Thymus (tissue), 11 donors: ENCODE results near the gene GNG7. TPM values are rescaled to one million over a fixed set of nuclear protein-coding genes. Genes with fewer than 3 reads are reported as not detected.
A peak's percentile ranks its signal among the peaks of the same experiment; 100 is the strongest.

Source experiments
- DNase-seq, 9 donors: peaks; one replicate each; pipeline ENCODE4 v3.0.0-alpha.2; 2013; ENCODE audit warnings: low spot score in 9 of 9, low read depth in 6 of 9, missing footprints in 1 of 9
- H3K27ac ChIP-seq, 2 donors: one replicate each; pipeline ENCODE4 v1.5.1; 2013; ENCODE audit warnings: control low read depth in 1 of 2, low read depth in 1 of 2, low read length in 1 of 2, mild to moderate bottlenecking in 1 of 2, moderate library complexity in 1 of 2
- H3K27me3 ChIP-seq, 2 donors: one replicate each; pipeline ENCODE4 v1.5.1; 2013; ENCODE audit warnings: low read length in 1 of 2; ENCODE audit not compliant: control insufficient read depth in 2 of 2, insufficient read depth in 1 of 2
- H3K36me3 ChIP-seq, 2 donors: one replicate each; pipeline ENCODE4 v1.5.1; 2013; ENCODE audit warnings: low read length in 1 of 2, mild to moderate bottlenecking in 1 of 2, moderate library complexity in 1 of 2; ENCODE audit not compliant: control insufficient read depth in 2 of 2, insufficient read depth in 2 of 2
- H3K4me1 ChIP-seq, 2 donors: one replicate each; pipeline ENCODE4 v1.5.1; 2013; ENCODE audit warnings: low read length in 2 of 2; ENCODE audit not compliant: control insufficient read depth in 2 of 2, insufficient read depth in 2 of 2
- H3K4me3 ChIP-seq, 2 donors: one replicate each; pipeline ENCODE4 v1.5.1; 2013; ENCODE audit warnings: low read length in 2 of 2, control low read depth in 1 of 2, mild to moderate bottlenecking in 1 of 2
- H3K9me3 ChIP-seq, 2 donors: one replicate each; pipeline ENCODE4 v1.5.1; 2013; ENCODE audit warnings: low read length in 1 of 2, mild to moderate bottlenecking in 1 of 2; ENCODE audit not compliant: control insufficient read depth in 2 of 2, insufficient read depth in 1 of 2
- WGBS: extraction: QIAGEN DNeasy Blood & Tissue Kit; methylation state at CpG from one replicate; pipeline ENCODE4 v1.1.7; 2013; 5-methylcytosine and 5-hydroxymethylcytosine counted together
- polyA plus RNA-seq: library from polyadenylated mRNA; stranded (reverse); fragments of 200-250 nt; gene quantifications from one replicate; pipeline ENCODE4 v1.2.3, GENCODE V29; 2013
- total RNA-seq: library from RNA; stranded (reverse); fragments of 120-200 nt; gene quantifications from one replicate; pipeline ENCODE4 v1.2.4, GENCODE V29; 2013
- donor health status: healthy.

GNG7 gene
- total and polyA plus RNA-seq, 2 donors: 0.71 to 4.2 TPM

DNA sequence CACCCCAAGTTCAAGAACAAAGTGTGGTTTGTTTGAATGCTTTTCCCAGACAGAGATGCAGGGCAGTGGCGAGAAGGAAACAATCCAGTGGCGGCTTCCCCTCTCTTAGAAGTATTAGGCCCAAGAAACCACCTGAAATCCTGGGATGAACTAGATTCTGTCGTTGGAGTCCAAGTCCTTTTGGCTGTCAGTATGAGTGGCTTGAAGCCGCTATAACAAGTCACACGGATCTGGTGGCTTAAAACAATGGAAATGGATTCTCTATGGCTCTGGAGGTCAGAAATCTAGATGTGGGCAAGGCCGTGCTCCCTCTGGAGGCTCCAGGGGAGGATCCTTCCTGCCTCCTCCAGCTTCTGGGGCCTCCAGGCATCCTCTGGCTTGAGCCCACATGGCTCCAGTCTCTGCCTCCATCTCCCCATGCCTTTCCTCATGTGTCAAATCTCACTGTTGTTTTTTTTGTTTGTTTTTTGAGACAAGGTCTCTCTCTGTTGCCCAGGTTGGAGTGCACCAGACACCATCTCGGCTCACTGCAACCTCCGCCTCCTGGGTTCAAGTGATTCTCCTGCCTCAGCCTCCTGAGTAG lies 97.7 kb downstream of the GNG7 start:
- peaks cover 7 to 13% of the 10 kb centered on the region in 2 donors for H3K4me1 ChIP-seq
- H3K36me3 ChIP-seq: no peaks in the 10 kb centered on the region
- no peak overlapping the region for H3K27ac ChIP-seq
- no peak overlapping the region for H3K4me3 ChIP-seq
- no peaks in the 10 kb centered on the region for H3K9me3 ChIP-seq
- peaks cover 0 to 21% of the 10 kb centered on the region in 2 donors for H3K27me3 ChIP-seq
- WGBS: 91% methylated on average over 8 of the region's 8 CpGs
- no peak for DNase-seq

GRCh38 chr19:2603334-2603733 lies 99.2 kb downstream of the GNG7 start:
- DNase-seq: no peak
- no peaks in the 10 kb centered on the region for H3K36me3 ChIP-seq
- H3K27me3 ChIP-seq: peaks cover 0 to 21% of the 10 kb centered on the region in 2 donors
- H3K9me3 ChIP-seq: no peaks in the 10 kb centered on the region
- peaks cover 12 to 19% of the 10 kb centered on the region in 2 donors for H3K4me1 ChIP-seq
- 80% methylated on average over 17 of the region's 17 CpGs for WGBS
- H3K27ac ChIP-seq: peak overlapping the region in 1 of 2 donors; percentile 40
- no peak overlapping the region for H3K4me3 ChIP-seq

GRCh38 chr19:2602391-2603181 lies 99.9 kb downstream of the GNG7 start:
- no peak for DNase-seq

DNA sequence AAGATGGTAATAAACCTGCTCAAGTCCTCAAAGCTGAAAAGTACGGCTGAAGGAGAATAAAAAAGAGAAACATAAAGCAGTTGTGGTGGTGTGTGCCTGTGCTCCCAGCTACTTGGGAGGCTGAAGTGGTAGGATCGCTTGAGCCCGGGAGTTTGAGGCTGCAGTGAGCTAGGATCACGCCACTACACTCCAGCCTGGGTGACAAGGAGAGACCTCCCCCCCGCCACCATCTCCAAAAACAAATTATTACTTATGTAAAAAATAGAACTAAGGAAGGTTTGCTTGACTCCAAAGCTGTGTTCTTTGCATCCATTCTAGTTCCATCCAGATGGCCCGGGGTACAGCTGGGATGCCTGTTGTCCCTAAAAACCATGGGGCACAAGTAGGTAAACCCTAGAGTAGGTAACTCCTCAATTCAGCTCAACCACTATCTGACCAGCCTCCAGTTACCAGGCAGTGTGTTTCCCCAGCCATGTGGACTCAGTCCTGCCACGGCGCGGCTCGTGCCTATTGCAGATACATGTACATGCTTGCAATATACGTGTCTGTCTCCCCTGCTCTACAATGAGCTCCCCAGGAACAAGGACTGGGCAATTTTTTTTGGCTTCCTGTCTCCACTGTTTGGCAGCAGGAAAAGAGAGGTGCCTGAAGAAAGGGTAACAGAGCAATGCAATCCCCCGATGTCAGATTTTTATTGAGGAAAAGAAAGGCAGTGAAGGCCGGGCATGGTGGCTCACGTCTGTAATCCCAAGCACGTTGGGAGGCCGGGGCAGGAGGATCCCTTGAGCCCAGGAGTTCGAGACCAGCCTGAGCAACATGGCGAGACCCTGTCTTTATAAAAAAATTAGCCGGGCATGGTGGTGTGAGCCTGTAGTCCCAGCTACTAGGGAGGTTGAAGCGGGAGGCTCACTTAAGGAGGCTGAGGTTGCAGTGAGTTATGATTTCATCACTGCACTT lies 101.3 kb downstream of the GNG7 start:
- WGBS: 94% methylated on average over 20 of the region's 20 CpGs
- DNase-seq: no peak
- no peak overlapping the region for H3K4me3 ChIP-seq
- H3K36me3 ChIP-seq: no peaks in the 10 kb centered on the region
- no peaks in the 10 kb centered on the region for H3K9me3 ChIP-seq
- no peak overlapping the region for H3K27ac ChIP-seq
- peaks cover 5 to 11% of the 10 kb centered on the region in 2 donors for H3K4me1 ChIP-seq
- H3K27me3 ChIP-seq: peaks cover 0 to 21% of the 10 kb centered on the region in 2 donors

More at GRCh38 chr19:2602391-2603181, 99.9 kb downstream of the GNG7 start:
- peaks cover 5 to 13% of the 10 kb centered on the region in 2 donors for H3K4me1 ChIP-seq
- 93% methylated on average over 23 of the region's 23 CpGs for WGBS
- no peak overlapping the region for H3K27ac ChIP-seq
- H3K36me3 ChIP-seq: no peaks in the 10 kb centered on the region
- H3K27me3 ChIP-seq: peaks cover 0 to 21% of the 10 kb centered on the region in 2 donors
- H3K4me3 ChIP-seq: no peak overlapping the region
- no peaks in the 10 kb centered on the region for H3K9me3 ChIP-seq

DNA sequence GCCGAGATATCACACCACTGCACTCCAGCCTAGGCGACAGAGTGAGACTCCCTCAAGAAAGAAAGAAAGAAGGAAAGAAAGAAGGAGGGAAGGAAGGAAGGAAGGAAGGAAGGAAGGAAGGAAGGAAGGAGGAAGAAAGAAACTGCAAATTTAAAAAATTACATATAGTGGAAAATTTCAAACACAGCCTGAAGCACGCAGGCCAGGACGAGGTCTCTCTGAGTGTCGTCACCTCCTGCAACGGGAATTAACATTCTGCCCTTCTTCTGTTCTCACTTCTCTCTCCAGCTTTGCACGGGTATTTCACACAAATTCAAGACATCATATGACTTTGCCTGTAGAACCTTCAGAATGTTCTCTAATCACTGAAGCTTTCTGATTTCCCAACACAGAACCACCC lies 108.2 kb downstream of the GNG7 start:
- peaks cover 0 to 2% of the 10 kb centered on the region in 2 donors for H3K27me3 ChIP-seq
- no peak overlapping the region for H3K27ac ChIP-seq
- no peaks in the 10 kb centered on the region for H3K9me3 ChIP-seq
- H3K36me3 ChIP-seq: no peaks in the 10 kb centered on the region
- 89% methylated on average over 7 of the region's 7 CpGs for WGBS
- no peak for DNase-seq
- H3K4me3 ChIP-seq: no peak overlapping the region
- peaks cover 2 to 7% of the 10 kb centered on the region in 2 donors for H3K4me1 ChIP-seq

- peaks cover 0 to 10% of the 10 kb centered on the region in 2 donors for H3K27me3 ChIP-seq
- WGBS: 87% methylated on average over 4 of the region's 4 CpGs
- no peak overlapping the region for H3K4me3 ChIP-seq
- no peaks in the 10 kb centered on the region for H3K4me1 ChIP-seq
- H3K36me3 ChIP-seq: no peaks in the 10 kb centered on the region
- H3K9me3 ChIP-seq: no peaks in the 10 kb centered on the region
- no peak overlapping the region for H3K27ac ChIP-seq
- DNase-seq: no peak
Measured at GRCh38 chr19:2592824-2593223, 109.7 kb downstream of the GNG7 start.

GRCh38 chr19:2591537-2592291 lies 110.8 kb downstream of the GNG7 start:
- no peaks in the 10 kb centered on the region for H3K9me3 ChIP-seq
- peaks cover 0 to 18% of the 10 kb centered on the region in 2 donors for H3K27me3 ChIP-seq
- H3K4me3 ChIP-seq: no peak overlapping the region
- 99% methylated on average over 3 of the region's 3 CpGs for WGBS
- no peak for DNase-seq
- H3K27ac ChIP-seq: no peak overlapping the region
- H3K4me1 ChIP-seq: no peaks in the 10 kb centered on the region
- no peaks in the 10 kb centered on the region for H3K36me3 ChIP-seq

GRCh38 chr19:2590630-2591399 lies 111.7 kb downstream of the GNG7 start:
- no peak for DNase-seq
- H3K27ac ChIP-seq: no peak overlapping the region
- no peaks in the 10 kb centered on the region for H3K4me1 ChIP-seq
- no peaks in the 10 kb centered on the region for H3K36me3 ChIP-seq
- WGBS: 96% methylated on average over 9 of the region's 9 CpGs
- no peaks in the 10 kb centered on the region for H3K9me3 ChIP-seq
- peaks cover 0 to 21% of the 10 kb centered on the region in 2 donors for H3K27me3 ChIP-seq
- no peak overlapping the region for H3K4me3 ChIP-seq
